Cerebellar cortex (tissue), 1 donor: ENCODE data around the gene POLD4.
A peak's percentile ranks its signal among the peaks of the same experiment; 100 is the strongest.
"Not testable (repeated sequence)": the region's sequence is repeated elsewhere in the genome, so short reads cannot be mapped to it uniquely, and the experiment has no call there.

Source experiments
- DNase-seq: peaks from one replicate; pipeline ENCODE4 v3.0.0-alpha.2; 2015; ENCODE audit warnings: low spot score

The POLD4 gene

DNA sequence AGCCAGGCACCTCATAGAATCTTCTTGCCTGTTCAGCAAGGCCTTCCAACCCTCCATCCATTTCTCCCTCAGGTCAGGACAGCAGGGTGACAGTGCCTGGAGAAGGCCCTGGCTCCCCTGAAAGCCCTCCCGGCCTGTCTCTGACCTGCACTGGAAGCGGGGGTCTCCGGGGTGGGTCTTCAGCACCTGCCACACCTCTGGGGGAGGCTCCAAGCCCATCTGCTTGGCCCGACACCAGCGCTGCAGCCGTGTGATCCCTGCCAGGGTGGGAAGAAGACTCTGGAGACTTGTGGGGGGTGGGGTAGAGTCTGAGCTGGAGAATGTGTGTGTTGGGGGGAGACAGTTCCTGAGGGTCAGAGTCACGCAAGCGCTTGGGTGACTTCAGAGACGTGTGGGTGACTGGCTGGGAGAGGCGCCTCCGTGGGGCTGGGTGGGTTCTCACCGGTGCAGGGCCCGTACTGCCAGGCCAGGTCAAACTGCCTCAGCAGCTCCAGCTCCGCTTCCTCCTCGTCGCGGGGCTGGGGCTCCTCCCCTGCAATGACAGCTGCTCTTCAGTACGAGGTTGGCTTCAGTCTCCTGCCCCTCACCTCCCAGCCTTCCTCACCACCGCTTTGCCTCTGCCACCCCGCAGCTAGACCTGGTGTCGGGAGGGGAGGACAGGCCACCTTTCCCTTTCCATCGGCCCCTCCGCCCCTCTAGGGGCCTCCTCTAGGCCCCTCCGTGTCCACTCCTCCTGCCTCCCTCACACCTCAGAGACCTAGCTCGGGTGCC, 615 bp downstream of the POLD4 start:
- no peak for DNase-seq

DNA sequence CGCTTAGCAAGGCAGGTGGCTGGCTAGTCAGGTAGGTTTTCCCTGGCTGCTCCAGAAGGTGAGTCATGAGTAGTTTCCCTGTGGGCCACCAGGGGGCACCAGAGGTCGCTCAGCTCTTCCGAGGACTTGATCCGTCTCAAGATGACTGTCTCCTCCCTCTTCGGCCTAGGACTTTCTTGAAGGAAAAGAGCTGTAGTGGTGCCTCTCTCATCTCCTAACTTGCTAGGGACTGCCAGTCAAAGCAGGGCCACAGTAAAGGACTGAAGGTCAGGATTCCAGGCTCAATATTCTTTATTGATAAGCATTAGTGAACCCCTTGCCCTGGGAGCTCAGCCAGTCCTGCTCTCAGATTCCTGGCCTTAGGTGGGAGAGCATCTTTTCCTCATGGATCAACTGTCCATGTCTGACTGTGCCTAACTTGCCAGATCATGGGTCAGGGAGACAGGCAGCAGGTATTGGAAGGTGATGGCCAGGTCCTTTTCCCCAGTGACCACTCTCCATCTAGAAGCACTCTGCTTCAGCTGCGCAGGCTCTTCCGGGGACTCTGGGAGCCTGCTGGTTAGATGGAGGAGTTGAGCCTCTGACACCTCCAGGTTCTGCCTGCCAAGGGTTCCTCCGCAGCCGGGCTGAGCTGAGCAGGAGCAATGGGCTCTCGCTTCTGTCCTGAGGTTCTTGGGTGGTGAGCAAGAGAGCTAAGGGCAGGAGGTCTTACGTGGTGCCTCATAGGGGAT, 1.9 kb downstream of the POLD4 start:
- peak; percentile 86 for DNase-seq

DNA sequence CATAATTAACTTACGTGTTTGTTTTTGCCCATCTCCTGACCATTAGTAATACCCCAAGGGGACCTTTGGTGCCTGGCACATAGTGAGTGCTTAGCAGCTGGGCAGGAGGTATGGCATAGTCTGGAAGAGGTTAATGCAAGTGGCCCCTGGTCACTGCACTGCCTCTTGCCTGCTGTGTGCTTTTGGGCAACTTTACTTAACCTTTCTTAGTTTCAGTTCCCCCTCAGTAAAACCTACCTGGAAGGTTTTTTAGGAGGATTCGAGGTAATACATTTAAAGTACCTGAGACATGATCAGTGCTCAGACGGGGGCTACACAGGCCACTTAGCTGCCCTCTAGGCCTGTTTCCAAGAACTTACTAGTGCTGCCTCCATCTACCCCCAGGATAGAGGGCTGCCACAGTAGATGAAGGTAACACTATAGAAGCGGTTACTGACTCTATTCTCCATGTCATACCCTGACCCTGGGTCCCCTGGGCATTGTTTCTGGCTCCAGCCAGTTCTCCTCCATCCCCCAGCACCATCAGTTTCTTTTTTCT, 3.3 kb downstream of the POLD4 start:
- DNase-seq, result no peak

DNA sequence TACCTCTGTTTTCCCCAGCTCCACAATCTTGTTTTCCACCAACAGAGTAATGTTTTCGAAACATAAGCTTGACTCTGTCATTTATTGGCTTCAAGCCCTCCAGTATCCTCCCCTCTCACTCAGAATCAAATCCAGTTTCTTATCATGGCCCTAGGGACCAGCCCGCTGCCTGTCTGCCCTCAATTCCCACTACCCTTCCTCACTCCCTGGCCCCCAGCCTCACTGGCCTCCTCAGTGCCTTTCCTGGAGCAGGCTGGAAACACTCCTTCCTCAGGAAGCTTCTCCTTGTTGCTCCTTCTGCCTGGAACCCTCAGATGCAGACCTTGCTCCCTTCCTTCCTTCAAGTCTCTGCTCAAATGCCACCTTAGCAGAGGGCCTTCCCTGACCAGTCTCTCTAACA, 3.9 kb downstream of the POLD4 start:
- DNase-seq, result no peak

DNA sequence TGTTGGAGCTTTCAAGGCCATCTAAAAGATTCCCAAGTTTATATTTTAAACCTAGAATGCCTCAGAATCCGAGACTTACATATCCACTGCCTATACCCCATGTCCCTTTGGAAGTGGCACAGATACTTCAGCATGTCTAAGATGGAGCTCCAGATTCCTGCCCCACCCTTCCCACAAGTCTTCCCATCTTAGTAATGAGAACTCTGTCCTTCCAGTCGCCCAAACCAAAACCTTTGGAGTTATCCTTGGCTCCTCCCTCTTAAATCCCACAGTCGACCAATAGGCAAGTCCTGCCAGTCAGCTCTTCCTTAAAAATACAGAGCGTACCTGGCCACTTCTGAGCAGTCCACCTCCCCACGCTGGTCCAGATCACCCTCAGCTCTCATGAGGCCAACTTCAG, 4.3 kb downstream of the POLD4 start:
- DNase-seq, result no peak

DNA sequence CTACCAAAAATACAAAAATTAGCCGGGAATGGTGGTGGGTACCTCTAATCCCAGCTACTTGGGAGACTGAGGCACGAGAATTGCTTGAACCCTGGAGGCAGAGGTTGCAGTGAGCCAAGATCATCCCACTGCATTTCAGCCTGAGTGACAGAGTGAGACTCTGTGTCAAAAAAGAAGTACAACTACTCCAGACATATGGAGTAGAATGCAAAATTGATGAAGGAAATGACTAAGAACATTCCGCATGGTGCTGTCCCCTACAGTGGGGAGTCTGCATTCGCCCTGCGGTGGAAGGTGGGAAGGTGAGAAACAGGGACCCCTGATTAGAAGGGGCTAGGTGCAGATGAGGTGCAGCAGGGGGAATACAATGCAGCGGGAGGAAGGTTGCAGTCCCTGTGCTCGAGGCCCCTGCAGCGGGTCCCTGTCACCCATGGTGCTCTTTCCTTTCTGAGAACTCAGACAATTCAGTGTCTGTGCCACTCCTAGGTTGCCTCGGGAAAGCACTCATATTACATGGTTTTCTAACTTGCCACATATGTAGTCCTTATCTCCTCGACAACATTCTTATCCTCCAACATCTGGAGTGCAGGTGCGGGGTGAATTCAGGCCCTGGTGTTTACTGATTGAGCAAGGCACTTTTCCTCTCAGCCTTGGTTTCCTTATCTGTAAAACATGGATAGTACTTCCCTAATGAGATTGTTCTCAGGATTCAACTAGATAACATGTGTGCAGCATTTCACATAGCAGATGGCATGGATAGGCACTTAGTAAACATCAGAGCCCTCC, 5.2 kb downstream of the POLD4 start:
- no peak for DNase-seq

DNA sequence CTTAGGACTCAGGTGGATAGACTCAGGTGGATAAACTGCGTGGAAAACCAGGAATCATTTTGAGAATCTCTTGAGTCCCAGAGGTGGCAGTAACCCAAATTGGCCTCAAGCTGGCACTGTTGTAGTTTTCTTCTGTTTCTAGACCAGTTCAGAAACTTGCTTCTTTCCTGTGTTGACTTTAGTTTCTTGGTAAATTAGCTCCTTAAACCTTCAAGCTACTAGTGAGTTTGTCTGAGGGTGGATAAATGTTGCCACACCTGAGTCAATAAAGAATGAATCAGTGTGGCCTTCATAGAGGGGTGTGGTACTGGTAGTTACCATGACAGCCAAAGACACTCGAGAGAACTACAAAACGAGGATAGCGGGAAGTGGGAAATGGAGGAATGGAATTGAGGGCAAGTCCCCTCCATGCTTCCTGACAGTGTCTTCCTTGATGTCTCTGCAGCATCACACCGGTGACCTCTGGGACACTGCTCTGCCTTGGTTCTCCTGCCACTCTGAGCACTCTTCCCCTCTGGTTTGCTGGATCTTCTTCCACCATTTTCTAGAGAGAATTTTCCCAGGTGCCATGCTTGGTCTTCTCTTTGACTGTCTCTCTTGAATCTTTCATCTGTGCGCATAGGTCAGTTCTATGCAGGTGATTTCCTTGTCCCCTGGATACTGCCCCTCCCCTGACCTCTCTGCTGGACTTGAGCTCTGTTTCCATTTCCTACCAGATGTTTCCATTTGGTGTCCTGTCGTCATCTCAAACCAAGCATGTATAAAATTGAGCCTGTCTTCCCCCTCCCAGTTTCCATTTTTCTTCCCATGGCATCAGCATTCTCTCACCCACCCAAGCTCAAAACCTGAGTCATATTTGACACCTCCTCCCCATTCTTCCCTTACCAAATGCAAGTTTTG, 7.2 kb downstream of the POLD4 start:
- peak; percentile 52 for DNase-seq

DNA sequence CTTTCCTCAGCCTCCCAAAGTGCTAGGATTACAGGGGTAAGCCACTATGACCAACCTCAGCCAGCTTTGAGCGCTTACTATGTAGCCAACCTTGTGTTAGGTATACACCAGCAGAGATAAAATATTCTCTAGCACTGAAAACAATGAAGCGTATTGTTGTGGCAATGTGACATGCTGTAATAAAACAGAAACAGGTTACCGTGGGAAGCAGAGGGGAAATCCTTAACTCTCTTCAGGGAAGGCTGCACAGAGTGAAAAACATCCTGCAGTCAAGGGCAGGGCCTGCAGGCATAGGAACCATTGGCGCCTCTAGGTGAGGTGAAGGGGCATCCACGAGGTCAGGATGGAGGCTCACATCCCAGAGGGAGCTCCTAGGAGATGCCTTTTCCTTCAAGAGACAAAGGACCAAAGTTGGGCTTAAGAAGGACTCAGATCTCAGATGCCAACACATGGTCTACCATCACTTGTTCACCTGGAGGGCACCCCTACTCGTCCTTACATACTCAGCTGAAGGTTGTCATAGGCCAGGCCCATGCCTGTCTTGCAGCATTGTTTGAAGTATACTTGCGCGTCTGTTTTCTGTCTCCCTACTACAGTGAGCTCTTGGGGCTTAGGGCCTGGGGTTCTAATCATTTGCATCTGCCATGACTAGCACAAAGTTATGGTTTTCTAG, 8.0 kb downstream of the POLD4 start:
- DNase-seq, result no peak

DNA sequence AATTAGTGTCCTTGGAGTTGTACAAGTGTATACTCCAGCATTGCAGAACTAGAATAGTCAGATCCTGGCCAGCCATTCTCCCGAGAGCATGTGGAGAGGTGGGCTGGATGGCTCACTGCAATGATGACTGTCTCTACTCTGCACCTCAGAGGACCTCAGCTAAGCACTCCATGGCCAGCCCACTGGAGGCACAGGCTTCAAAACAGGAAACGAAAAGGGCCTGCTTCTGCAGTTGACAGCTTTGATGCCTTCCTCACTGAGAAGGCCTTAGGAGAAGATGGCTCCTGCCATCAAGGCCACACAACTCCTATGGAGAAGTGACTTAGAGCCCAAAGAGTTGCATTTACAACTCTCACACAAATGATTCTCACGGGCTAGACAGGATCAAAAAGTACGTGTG, 9.1 kb downstream of the POLD4 start:
- DNase-seq, result no peak

DNA sequence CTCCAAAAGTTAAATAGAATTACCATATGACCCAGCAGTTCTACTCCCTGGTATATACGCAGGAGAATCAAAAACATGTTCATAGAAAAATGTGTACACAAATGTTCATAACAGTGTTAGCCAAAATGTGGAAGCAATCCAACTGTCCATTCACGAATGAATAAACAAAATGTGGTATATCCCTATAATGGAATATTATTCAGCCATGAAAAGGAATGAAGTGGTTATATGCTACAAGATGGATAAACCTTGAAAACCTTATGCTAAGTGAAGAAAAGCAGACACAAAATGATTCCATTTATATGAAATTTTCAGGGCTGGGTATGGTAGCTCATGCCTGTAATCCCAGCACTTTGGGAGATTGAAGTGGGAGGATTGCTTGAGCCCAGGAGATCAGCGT, 16.1 kb downstream of the POLD4 start:
- no peak for DNase-seq

DNA sequence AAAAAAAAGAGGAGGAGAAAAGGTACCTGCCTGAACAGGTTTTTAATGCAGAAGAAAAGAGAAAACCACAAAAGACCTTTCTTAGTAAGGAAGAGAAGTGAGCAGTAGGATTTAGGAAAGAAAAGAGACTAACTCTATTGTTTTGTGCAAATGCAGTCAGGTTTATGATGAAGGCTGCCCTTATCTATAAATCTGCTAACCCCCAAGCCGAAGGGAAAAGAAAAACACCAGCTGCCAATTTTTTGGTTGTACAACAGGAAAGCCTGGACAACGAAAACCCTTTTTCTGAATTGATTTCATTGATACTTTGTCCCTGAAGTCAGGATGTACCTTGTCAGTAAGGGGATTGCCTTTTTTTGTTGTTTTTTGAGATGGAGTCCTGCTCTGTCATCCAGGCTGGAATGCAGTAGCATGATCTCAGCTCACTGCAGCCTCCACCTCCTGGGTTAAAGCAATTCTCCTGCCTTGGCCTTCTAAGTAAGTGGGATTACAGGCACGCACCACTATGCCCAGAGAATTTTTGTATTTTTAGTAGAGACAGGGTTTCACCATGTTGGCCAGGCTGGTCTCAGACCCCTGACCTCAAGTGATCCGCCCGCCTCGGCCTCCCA, 21.2 kb downstream of the POLD4 start:
- no peak for DNase-seq

DNA sequence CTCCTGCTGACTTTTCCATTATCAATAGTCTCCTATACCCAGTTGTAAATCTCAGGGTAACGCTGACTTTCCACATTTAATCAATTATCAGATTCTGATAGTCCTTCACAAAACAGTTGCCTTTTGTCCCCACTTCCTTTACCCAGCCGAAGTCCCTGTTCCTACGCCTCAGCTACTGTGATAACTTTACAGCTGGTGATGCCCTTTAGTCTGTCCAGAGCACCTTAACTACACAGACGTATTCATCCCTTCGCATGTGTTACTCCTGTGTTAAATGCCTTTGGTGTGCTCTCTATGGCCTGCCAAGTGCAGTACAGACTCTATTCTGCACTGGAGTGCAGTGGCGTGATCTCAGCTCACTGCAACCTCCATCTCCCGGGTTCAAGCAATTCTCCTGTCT, 29.8 kb downstream of the POLD4 start:
- DNase-seq, result no peak

DNA sequence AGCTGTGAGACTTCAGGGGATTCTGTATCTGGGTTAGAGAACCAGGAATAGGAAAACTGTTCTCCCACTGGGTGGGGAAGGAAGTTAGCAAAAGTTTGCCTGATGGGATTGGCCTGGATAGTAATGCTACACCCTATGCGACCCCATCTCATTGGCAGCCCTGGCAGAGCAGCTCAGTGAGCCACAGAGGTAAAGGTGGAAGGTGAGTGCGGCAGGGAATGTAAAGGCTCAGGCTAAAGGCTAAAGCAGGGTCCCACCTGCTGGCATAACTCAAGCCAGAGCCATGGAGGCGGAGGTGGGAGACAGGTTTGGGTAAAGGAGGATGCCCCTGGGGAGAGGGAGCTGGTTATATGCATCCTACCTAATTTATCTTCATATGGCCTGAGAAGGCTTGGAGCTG, 31.3 kb downstream of the POLD4 start:
- DNase-seq, result no peak

DNA sequence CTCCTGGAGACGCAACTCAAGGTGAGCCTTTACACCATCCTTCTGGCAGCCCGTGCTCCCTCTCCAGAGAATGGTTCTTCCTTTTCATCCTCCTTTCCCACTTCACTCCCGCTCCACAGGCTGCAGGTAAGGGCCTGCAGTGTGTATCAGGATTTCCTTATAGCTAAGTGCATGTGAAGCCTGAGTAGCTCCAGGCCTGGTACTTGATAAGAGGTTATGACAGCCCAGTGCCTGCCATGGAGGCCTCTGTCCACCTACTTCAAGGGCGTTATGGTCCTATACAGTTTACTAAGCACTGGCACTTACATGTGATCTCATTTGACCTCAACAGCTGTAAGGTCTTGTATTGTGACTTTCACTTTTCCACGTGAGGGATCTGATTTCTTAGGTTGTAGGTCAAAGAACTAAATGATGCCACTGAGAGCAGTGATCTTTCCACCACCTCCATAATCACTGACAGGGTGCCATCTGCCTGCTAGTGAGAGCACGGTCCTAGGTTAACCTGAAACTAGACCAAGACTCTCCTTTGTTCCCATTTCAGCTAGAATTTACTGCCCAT, 32.0 kb downstream of the POLD4 start:
- DNase-seq, result no peak

DNA sequence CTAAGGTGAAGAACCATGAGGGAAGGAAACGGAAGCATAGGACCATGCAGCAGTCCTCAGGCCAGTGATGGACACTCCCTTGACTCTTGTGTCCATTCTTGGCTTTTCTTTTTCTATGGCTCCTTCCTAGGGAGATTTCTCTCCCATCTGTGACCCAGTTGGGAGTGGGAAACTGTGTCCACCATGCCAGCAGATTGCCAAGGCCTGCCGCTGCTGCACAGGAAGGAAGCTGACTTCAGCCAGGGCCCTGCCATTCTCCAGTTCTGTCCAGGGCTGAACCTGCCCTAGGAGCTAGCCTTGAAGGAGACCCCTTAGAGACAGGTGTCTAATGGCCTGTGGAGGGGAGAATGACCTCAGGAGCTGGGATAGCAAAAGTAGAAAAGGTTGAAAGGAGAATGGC, 32.7 kb downstream of the POLD4 start:
- DNase-seq, result no peak

DNA sequence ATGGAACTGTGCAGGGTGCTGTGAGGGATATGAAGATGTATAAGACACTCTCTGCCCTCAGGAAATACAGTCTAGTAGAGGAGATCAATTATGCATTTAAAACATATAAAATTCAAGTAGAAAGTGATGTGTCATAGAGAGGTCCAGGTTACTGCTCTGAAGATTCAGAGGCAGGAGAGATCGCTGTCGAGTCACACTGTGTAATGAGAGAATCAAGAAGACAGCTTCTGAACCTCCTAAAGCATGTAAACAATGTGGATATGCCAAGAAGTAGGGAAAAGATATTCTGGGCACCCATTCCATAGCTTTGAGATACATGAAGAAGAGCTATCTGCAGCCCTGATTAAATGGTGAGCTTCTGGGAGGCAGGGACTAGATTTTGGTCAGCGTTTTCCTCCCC, 33.3 kb downstream of the POLD4 start:
- no peak for DNase-seq

DNA sequence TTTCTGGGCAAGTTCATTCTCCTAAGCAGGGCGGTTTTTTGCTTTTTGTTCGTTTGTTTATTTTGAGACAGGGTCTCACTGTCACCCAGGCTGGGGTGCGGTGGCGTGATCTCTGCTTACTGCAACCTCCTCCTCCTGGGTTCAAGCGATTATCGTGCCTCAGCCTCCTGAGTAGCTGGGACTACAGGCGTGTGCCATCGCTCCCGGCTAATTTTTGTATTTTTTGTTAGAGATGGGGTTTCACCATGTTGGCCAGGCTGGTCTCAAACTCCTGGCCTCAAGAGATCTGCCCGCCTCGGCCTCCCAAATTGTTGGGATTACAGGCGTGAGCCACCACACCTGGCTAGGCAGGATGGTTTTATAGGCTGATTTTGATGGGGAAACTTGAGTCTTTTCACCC, 34.5 kb downstream of the POLD4 start:
- DNase-seq, result not testable (repeated sequence)

DNA sequence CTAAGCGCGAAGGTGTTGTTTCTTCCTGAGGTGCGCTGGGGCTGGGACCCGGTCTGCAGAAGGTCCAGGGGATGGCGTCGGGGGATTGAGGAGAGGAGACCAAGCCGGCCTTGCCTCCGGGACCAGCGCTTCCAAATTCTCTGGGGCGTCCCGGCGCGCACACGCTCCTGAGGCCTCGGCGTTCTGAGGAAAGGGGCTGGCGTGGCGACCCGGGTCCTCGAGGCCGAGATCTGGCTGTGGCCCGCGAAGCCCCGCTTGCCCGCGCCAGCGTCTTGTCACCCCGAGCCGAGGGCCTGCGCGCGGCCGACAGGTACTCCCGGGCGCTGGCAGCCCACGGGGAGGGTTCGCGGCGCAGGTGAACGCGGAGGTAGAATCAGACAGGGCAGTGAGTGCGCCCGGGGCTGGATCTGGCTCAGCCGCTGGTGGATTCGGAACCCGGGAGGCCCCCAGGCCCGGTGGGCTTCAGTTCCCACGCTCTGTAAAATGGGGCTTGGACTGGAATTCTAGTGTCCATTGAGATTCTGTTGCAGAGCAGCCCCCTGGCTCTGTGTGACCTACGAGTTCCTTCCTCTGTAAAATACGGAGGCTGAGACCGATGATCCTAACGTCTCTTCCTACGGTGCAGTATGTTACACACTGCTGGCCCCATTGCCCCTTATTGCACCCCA, 35.3 kb downstream of the POLD4 start:
- peak; percentile 17 for DNase-seq

DNA sequence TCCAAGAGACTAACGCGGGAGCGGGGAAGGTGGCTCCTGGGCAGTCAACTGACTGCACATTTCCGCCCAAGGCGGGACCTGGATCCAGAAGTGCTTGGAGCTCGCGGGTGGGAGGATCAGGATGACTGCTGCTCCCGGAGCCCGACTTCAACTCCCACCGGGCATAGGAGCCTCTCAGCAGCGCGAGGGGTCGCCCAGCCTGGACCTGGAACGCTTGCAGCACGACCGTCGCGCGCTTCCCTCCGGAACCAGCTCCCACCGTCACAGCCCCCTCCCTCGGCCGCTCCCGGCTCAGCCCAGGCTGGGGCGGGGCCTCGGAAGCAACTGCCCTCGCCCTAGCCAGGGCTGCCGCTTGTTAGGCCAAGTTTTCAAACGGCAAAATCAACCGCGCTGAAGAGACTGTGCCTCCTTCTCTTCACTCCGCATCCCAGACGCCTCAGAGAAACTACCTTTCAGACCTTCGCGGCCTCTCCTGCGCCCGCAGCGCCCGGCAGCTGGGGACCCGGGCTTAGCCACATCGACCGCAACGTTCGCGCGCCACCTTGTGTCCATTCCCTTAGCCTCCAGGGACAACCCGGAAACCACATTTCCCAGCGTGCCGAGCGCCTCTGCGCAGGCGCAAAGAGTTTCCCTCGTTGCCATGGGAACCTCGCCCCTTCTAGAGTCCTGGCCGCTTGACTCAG, 36.0 kb downstream of the POLD4 start:
- DNase-seq, result peak; percentile 98
